Gastroesophageal sphincter (tissue), 4 donors: Measurements from ENCODE around the gene THSD4. TPM values are rescaled to one million over a fixed set of nuclear protein-coding genes. Genes with fewer than 3 reads are reported as not detected.
"Not testable (repeated sequence)": the region's sequence is repeated elsewhere in the genome, so short reads cannot be mapped to it uniquely, and the experiment has no call there.

Experiments
- ATAC-seq: fragments of 150-250 bp; one replicate; pipeline ENCODE4 v1.9.1; 2016; ENCODE audit warnings: mild to moderate bottlenecking, moderate library complexity
- H3K27ac ChIP-seq, 4 donors: fragments of 200-600 bp; sonication (generic) in 3 of 4; 1 replicate in 3 of 4; 2 replicates in 1 of 4; pipeline ENCODE4 v1.5.1; 2016 to 2019
- H3K27me3 ChIP-seq: fragments of 200-600 bp; sonication (generic); one replicate; pipeline ENCODE4 v1.5.1; 2019
- H3K36me3 ChIP-seq, 2 donors: fragments of 200-600 bp; sonication (generic); one replicate each; pipeline ENCODE4 v1.5.1; 2019; ENCODE audit warnings: control low read depth in 1 of 2
- H3K4me1 ChIP-seq, 3 donors: fragments of 200-600 bp; sonication (generic); 1 replicate in 2 of 3; 2 replicates in 1 of 3; pipeline ENCODE4 v1.5.1; 2016 to 2019; ENCODE audit warnings: control low read depth in 2 of 3
- H3K4me3 ChIP-seq, 2 donors: fragments of 200-600 bp; sonication (generic); one replicate each; pipeline ENCODE4 v1.5.1; 2019; ENCODE audit warnings: mild to moderate bottlenecking in 1 of 2, moderate library complexity in 1 of 2
- H3K9me3 ChIP-seq, 3 donors: fragments of 200-600 bp; sonication (generic); one replicate each; pipeline ENCODE4 v1.5.1; 2017 to 2019; ENCODE audit warnings: control low read depth in 2 of 3
- EP300 ChIP-seq: sonication (generic); formaldehyde crosslinking; IDR thresholded peaks from one replicate; pipeline ENCODE4 v1.6.1; 2017; ENCODE audit warnings: antibody characterized with exemption, mild to moderate bottlenecking
- POLR2A ChIP-seq, 2 donors: fragments of 450-650 bp; IDR thresholded peaks; one replicate each; pipeline ENCODE4 v1.6.1; 2017; ENCODE audit warnings: antibody characterized with exemption in 2 of 2, mild to moderate bottlenecking in 2 of 2, moderate library complexity in 1 of 2
- POLR2AphosphoS5 ChIP-seq: sonication (generic); formaldehyde crosslinking; IDR thresholded peaks from one replicate; pipeline ENCODE4 v1.6.1; 2017; ENCODE audit warnings: antibody characterized with exemption
- WGBS, 2 donors: methylation state at CpG; one replicate each; pipeline ENCODE4 v1.1.5; 2018; ENCODE audit warnings: low coverage in 1 of 2; 5-methylcytosine and 5-hydroxymethylcytosine counted together
- total RNA-seq, 4 donors: library from RNA; depleted of rRNA; stranded (reverse); fragments of >200 nt; gene quantifications; one replicate each; pipeline ENCODE4 v1.1.0, GENCODE V29; 2016
- TF ChIP-seq, protein P1 (sequence below), 4 experiments: fragments of 200-600 bp in 2 of 4; fragments of 450-650 bp in 2 of 4; sonication (generic) in 1 of 4; IDR thresholded peaks; one replicate each; pipeline ENCODE4 v1.5.1; 2017 to 2019; ENCODE audit warnings: antibody characterized with exemption in 4 of 4, mild to moderate bottlenecking in 2 of 4, moderate library complexity in 2 of 4

The THSD4 gene
- total RNA-seq, 4 donors from 2014 or later, result 4.6 to 28.5 (median 17.6) TPM

DNA sequence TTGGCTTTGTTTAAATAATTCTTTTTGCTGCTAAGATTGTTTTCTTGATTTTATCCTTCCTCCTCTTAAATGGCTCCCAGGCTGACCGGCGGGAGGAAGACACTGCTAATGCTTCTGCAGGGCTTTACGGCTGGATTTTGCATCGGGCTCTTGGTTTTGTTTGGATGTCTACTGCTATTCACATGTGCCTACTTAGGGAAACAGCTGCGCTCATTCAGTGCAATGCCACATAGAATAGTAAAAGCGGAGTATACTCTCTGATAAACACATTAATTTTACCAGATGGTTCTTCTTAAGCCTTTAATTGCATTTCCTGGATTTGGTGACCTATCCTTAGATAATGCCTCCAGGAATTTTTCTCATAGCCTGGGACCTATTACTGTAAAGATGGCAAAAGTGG, 146.6 kb downstream of the THSD4 start:
- TF ChIP-seq, protein P1, sequence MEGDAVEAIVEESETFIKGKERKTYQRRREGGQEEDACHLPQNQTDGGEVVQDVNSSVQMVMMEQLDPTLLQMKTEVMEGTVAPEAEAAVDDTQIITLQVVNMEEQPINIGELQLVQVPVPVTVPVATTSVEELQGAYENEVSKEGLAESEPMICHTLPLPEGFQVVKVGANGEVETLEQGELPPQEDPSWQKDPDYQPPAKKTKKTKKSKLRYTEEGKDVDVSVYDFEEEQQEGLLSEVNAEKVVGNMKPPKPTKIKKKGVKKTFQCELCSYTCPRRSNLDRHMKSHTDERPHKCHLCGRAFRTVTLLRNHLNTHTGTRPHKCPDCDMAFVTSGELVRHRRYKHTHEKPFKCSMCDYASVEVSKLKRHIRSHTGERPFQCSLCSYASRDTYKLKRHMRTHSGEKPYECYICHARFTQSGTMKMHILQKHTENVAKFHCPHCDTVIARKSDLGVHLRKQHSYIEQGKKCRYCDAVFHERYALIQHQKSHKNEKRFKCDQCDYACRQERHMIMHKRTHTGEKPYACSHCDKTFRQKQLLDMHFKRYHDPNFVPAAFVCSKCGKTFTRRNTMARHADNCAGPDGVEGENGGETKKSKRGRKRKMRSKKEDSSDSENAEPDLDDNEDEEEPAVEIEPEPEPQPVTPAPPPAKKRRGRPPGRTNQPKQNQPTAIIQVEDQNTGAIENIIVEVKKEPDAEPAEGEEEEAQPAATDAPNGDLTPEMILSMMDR (IDR thresholded peaks at IDR 0.05), result no peak
- TF ChIP-seq EP300 (no peak), POLR2A (IDR thresholded peaks at IDR 0.05) (no peak), POLR2AphosphoS5 (no peak)
- 24 to 51% methylated on average over 6 of the region's 6 CpGs for WGBS, 2 donors
- no peaks in the 10 kb centered on the region for H3K4me1 ChIP-seq
- H3K27ac ChIP-seq, result no peak overlapping the region
- no peak overlapping the region for H3K4me3 ChIP-seq
- H3K9me3 ChIP-seq, result no peaks in the 10 kb centered on the region
- H3K27me3 ChIP-seq, result no peaks in the 10 kb centered on the region
- peaks cover 0 to 4% of the 10 kb centered on the region in 2 donors for H3K36me3 ChIP-seq
- no peak for ATAC-seq

DNA sequence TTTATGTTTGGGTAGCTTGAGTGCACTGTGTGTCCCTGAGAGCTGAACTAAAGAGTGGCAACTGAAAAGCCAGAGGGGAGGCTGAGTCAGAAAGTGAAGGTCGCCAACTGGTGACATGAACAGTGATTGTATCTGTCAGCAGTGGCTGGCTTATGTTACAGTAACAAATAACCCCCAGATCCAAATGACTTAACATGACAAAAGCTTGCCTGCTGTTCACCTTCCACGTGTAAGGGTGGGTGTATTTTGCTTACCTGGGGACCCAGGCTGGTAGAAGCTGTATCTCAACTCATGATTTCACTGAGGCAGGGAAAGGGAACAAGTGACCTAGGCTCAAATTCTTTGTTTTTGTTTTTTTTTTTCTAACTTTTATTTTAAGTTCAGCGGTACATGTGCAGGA, 147.3 kb downstream of the THSD4 start:
- Histone ChIP-seq H3K9me3 (no peaks in the 10 kb centered on the region), H3K4me3 (no peak overlapping the region), H3K27me3 (no peaks in the 10 kb centered on the region), H3K4me1 (no peaks in the 10 kb centered on the region), H3K36me3 (peaks cover 0 to 4% of the 10 kb centered on the region in 2 donors), H3K27ac (no peak overlapping the region)
- no peak for TF ChIP-seq EP300
- no peak for TF ChIP-seq POLR2AphosphoS5
- no peak for TF ChIP-seq POLR2A (IDR thresholded peaks at IDR 0.05)
- no peak for ATAC-seq
- 63 to 78% methylated on average over 3 of the region's 3 CpGs for WGBS, 2 donors

DNA sequence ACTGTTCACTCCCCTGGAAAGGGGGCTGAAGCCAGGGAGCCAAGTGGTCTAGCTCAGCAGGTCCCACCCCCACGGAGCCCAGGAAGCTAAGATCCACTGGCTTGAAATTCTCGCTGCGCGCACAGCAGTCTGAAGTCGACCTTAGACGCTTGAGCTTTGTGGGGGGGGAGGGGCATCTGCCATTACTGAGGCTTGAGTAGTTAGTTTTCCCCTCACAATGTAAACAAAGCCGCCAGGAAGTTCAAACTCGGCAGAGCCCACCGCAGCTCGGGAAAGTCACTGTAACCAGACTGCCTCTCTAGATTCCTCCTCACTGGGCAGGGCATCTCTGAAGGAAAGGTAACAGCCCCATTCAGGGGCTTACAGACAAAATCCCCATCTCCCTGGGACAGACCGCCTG, 150.3 kb downstream of the THSD4 start:
- not testable (repeated sequence) for H3K36me3 ChIP-seq, H3K9me3 ChIP-seq, H3K4me1 ChIP-seq, ATAC-seq, H3K27me3 ChIP-seq, H3K4me3 ChIP-seq, H3K27ac ChIP-seq
- 100% methylated on average over 1 of the region's 11 CpGs; no CpG with 5 or more reads in 1 of the 2 donors for WGBS, 2 donors

GRCh38 chr15:71271327-71271726, 156.1 kb downstream of the THSD4 start:
- no peak for ATAC-seq
- Histone ChIP-seq H3K36me3 (no peaks in the 10 kb centered on the region), H3K9me3 (no peaks in the 10 kb centered on the region), H3K4me1 (no peaks in the 10 kb centered on the region), H3K4me3 (no peak overlapping the region), H3K27ac (no peak overlapping the region), H3K27me3 (no peaks in the 10 kb centered on the region)
- TF ChIP-seq POLR2AphosphoS5 (no peak), POLR2A (IDR thresholded peaks at IDR 0.05) (no peak), EP300 (no peak)
- TF ChIP-seq, protein P1 (IDR thresholded peaks at IDR 0.05), result no peak

GRCh38 chr15:71272932-71273331, 157.7 kb downstream of the THSD4 start:
- WGBS, 2 donors, result 63 to 76% methylated on average over 6 of the region's 6 CpGs
- ATAC-seq, result no peak
- no peaks in the 10 kb centered on the region for H3K27me3 ChIP-seq
- H3K9me3 ChIP-seq, result no peaks in the 10 kb centered on the region
- H3K36me3 ChIP-seq, result no peaks in the 10 kb centered on the region
- H3K27ac ChIP-seq, result no peak overlapping the region
- TF ChIP-seq, protein P1 (IDR thresholded peaks at IDR 0.05), result no peak
- TF ChIP-seq EP300 (no peak), POLR2A (IDR thresholded peaks at IDR 0.05) (no peak), POLR2AphosphoS5 (no peak)
- no peak overlapping the region for H3K4me3 ChIP-seq
- peaks cover 0 to 9% (median 0%) of the 10 kb centered on the region in 3 donors for H3K4me1 ChIP-seq

DNA sequence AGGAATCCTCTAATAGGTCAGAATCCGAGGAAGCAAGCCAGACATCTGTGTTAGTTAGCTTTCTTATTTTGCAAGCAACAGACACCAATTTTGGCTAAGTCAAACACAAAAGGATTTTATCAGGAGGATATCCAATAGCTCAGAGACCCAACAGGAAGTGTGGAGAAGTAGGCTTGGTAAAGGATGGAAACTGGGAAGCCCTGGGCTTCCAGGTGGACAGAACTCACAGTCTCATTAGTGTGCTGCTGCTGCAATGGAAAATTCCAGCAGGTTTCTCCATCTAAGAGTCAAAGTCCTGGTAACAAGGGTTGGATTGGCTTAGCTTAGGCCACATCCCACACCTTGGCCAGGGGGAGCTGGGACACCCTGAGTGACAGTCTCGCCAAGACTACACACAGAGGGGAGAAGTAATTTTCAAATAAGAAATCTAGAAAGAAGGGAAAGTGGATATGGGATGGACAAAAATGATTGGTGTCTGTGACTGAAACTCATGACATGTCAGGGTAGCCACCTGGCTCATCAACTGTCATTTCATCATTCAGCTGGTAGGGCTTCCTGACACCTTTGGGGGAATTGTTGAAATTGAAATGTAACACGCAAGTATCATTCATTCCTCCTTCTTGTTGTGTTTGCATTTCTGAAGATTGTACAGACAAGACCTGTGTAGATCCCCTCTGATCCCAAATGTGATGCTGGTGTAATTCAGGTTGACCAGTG, 158.6 kb downstream of the THSD4 start:
- WGBS, 2 donors, result 64 to 93% methylated on average over 2 to 3 of the region's 3 CpGs
- no peak for ATAC-seq
- no peak overlapping the region for H3K27ac ChIP-seq

More for the DNA sequence above, 158.6 kb downstream of the THSD4 start:
- Histone ChIP-seq H3K27me3 (no peaks in the 10 kb centered on the region), H3K9me3 (no peaks in the 10 kb centered on the region), H3K4me3 (no peak overlapping the region), H3K4me1 (peaks cover 7 to 18% (median 8%) of the 10 kb centered on the region in 3 donors), H3K36me3 (no peaks in the 10 kb centered on the region)
- TF ChIP-seq, protein P1 (IDR thresholded peaks at IDR 0.05), result no peak
- TF ChIP-seq POLR2AphosphoS5 (no peak), EP300 (no peak), POLR2A (IDR thresholded peaks at IDR 0.05) (no peak)
